ENCODE data around the gene GAD1.

DNA sequence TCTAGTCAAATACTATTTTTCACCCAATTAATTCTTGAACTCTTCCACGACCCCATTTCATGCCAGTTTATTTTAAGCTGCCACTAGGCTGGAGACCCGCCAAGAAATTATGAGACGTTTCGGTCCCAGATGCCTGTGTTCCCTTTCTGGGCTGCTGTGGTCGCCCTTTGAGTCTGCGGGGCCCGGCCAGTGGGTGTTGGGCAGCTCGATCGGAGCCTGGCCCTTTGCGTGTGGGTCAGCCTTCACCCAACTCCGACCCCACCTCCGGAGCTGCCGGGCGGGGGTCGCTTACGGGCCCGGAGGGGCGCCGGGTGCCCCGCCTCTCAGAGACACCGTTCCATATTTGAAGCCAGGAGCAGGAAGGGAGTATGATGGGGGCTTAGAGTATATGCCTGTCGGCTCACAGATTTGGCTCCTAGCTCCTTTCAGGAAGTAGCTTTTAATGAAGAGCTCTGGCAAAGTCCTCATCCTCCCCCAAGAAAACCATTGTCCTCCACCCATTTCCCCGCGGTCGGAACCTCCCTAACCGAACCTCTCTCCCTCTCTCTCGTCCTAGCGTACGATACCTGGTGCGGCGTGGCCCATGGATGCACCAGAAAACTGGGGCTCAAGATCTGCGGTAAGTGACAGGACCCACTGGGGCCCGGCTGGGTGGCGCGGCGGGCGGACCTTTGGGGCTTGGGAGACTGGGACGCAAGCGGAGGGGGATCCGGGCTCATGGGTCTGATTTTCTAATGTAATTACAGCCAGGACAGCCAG, 5.0 kb downstream of the GAD1 start:
- TF ChIP-seq, protein P1, sequence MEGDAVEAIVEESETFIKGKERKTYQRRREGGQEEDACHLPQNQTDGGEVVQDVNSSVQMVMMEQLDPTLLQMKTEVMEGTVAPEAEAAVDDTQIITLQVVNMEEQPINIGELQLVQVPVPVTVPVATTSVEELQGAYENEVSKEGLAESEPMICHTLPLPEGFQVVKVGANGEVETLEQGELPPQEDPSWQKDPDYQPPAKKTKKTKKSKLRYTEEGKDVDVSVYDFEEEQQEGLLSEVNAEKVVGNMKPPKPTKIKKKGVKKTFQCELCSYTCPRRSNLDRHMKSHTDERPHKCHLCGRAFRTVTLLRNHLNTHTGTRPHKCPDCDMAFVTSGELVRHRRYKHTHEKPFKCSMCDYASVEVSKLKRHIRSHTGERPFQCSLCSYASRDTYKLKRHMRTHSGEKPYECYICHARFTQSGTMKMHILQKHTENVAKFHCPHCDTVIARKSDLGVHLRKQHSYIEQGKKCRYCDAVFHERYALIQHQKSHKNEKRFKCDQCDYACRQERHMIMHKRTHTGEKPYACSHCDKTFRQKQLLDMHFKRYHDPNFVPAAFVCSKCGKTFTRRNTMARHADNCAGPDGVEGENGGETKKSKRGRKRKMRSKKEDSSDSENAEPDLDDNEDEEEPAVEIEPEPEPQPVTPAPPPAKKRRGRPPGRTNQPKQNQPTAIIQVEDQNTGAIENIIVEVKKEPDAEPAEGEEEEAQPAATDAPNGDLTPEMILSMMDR (IDR thresholded peaks at IDR 0.05), result no peak
- TF ChIP-seq ZNF423 (CRISPR knock-in tag; IDR thresholded peaks at IDR 0.05), result no peak
- TF ChIP-seq RELA (CRISPR knock-in tag; IDR thresholded peaks at IDR 0.05; ENCODE audit: borderline replicate concordance), result no peak
- no peak for TF ChIP-seq CREB1 (CRISPR knock-in tag; IDR thresholded peaks at IDR 0.05)

Measured in WTC11 (cell line).